ENCODE measurements around the gene PDLIM7.

Gene PDLIM7

GRCh38 chr5:177473443-177474001 lies 23.9 kb downstream of the PDLIM7 start, which contains the start of gene DBN1:
Gene DBN1, minus strand, starts transcription at chr5:177473634. Its CDS starts 113 bp downstream, at chr5:177473521.
- DNase-seq (ENCODE audit: low read depth, low spot score): peak; percentile 51
- no peak for TF ChIP-seq CTCF (IDR thresholded peaks at IDR 0.05; ENCODE audit: low read depth, low read length)
- in situ Hi-C loops (cut with HindIII; ENCODE audit: low sequenced_read_pairs): no loop called here

GRCh38 chr5:177472460-177473442 lies 24.7 kb downstream of the PDLIM7 start:
- peak; percentile 4 for TF ChIP-seq CTCF (IDR thresholded peaks at IDR 0.05; ENCODE audit: low read depth, low read length)

More at GRCh38 chr5:177473443-177474001, 23.9 kb downstream of the PDLIM7 start, which contains the start of gene DBN1:
- peak within 1 kb of the TSS; percentile 87 for H3K4me3 ChIP-seq (ENCODE audit: low read depth, low read length)

GRCh38 chr5:177471610-177472356 lies 25.6 kb downstream of the PDLIM7 start:
- in situ Hi-C loops (cut with HindIII; ENCODE audit: low sequenced_read_pairs): no loop called here
- DNase-seq (ENCODE audit: low read depth, low spot score): peak; percentile 42
- TF ChIP-seq CTCF (IDR thresholded peaks at IDR 0.05; ENCODE audit: low read depth, low read length): no peak
- peak overlapping the region; percentile 87 for H3K4me3 ChIP-seq (ENCODE audit: low read depth, low read length)

More at GRCh38 chr5:177472460-177473442, 24.7 kb downstream of the PDLIM7 start:
- H3K4me3 ChIP-seq (ENCODE audit: low read depth, low read length): peak overlapping the region; percentile 87
- DNase-seq (ENCODE audit: low read depth, low spot score): peak; percentile 38
- in situ Hi-C loops (cut with HindIII; ENCODE audit: low sequenced_read_pairs): no loop called here

- peak overlapping the region; percentile 87 for H3K4me3 ChIP-seq (ENCODE audit: low read depth, low read length)
- in situ Hi-C loops (cut with HindIII; ENCODE audit: low sequenced_read_pairs): no loop called here
- no peak for TF ChIP-seq CTCF (IDR thresholded peaks at IDR 0.05; ENCODE audit: low read depth, low read length)
- peak; percentile 39 for DNase-seq (ENCODE audit: low read depth, low spot score)
These were observed 26.5 kb downstream of the PDLIM7 start for GRCh38 chr5:177470759-177471536.

GRCh38 chr5:177469750-177470525 lies 27.5 kb downstream of the PDLIM7 start:
- no peak for TF ChIP-seq CTCF (IDR thresholded peaks at IDR 0.05; ENCODE audit: low read depth, low read length)
- H3K4me3 ChIP-seq (ENCODE audit: low read depth, low read length): no peak overlapping the region
- no peak for DNase-seq (ENCODE audit: low read depth, low spot score)
- in situ Hi-C loops (cut with HindIII; ENCODE audit: low sequenced_read_pairs): no loop called here

All from astrocyte of the spinal cord (primary cell).